ENCODE results near the gene TMCC1.
"Not testable (repeated sequence)": the region's sequence is repeated elsewhere in the genome, so short reads cannot be mapped to it uniquely, and the experiment has no call there.

TMCC1 gene

GRCh38 chr3:129715854-129716253, 177.7 kb downstream of the TMCC1 start:
- DNase-seq = no peak

GRCh38 chr3:129708328-129708861, 185.1 kb downstream of the TMCC1 start:
- DNase-seq = no peak

- DNase-seq = no peak
These were observed 188.2 kb downstream of the TMCC1 start for GRCh38 chr3:129705274-129705673.

- no peak for DNase-seq
These were observed 189.6 kb downstream of the TMCC1 start for GRCh38 chr3:129703913-129704312.

- no peak for DNase-seq
These were observed 190.4 kb downstream of the TMCC1 start for GRCh38 chr3:129702934-129703712.

GRCh38 chr3:129701161-129701560, 192.3 kb downstream of the TMCC1 start:
- DNase-seq = no peak

- no peak for DNase-seq
These were observed 193.9 kb downstream of the TMCC1 start for GRCh38 chr3:129699612-129700011.

GRCh38 chr3:129699199-129699598, 194.3 kb downstream of the TMCC1 start:
- DNase-seq = no peak

- DNase-seq = no peak
These were observed 196.1 kb downstream of the TMCC1 start for GRCh38 chr3:129697229-129697969.

GRCh38 chr3:129696430-129696829, 197.1 kb downstream of the TMCC1 start:
- not testable (repeated sequence) for DNase-seq

GRCh38 chr3:129695230-129695629, 198.3 kb downstream of the TMCC1 start:
- peak; percentile 1 for DNase-seq

GRCh38 chr3:129694228-129694627, 199.3 kb downstream of the TMCC1 start:
- no peak for DNase-seq

GRCh38 chr3:129692743-129693142, 200.8 kb downstream of the TMCC1 start:
- no peak for DNase-seq

GRCh38 chr3:129690963-129691362, 202.5 kb downstream of the TMCC1 start:
- no peak for DNase-seq

- DNase-seq = peak; percentile 55
These were observed 203.1 kb downstream of the TMCC1 start for GRCh38 chr3:129690406-129690805.

GRCh38 chr3:129689036-129689435, 204.5 kb downstream of the TMCC1 start:
- no peak for DNase-seq

- DNase-seq = no peak
These were observed 205.1 kb downstream of the TMCC1 start for GRCh38 chr3:129688271-129688895.

GRCh38 chr3:129687586-129688125, 205.9 kb downstream of the TMCC1 start:
- no peak for DNase-seq

- no peak for DNase-seq
These were observed 206.6 kb downstream of the TMCC1 start for GRCh38 chr3:129686941-129687340.

GRCh38 chr3:129684270-129684669, 209.2 kb downstream of the TMCC1 start:
- no peak for DNase-seq

- DNase-seq = no peak
These were observed 210.3 kb downstream of the TMCC1 start for GRCh38 chr3:129683201-129683600.

- DNase-seq = no peak
These were observed 216.5 kb downstream of the TMCC1 start for GRCh38 chr3:129676985-129677384.

GRCh38 chr3:129674798-129675123, 218.8 kb downstream of the TMCC1 start:
- not testable (repeated sequence) for DNase-seq
